ENCODE results near the gene S100PBP.

Gene S100PBP

GRCh38 chr1:32873484-32873883 is 56.0 kb downstream of the S100PBP start:
- Histone ChIP-seq H3K9me2 (replicated peaks; ENCODE audit: insufficient read depth, low read length) (no peaks in the 10 kb centered on the region), H3K36me3 (replicated peaks; ENCODE audit: insufficient read depth, low read length) (no peaks in the 10 kb centered on the region), H2AFZ (ENCODE audit: low read length) (no peak overlapping the region), H3K4me1 (ENCODE audit: low read length) (no peaks in the 10 kb centered on the region), H4K20me1 (ENCODE audit: insufficient read depth, low read length) (no peaks in the 10 kb centered on the region), H3K9ac (ENCODE audit: low read length) (no peak overlapping the region), H3K9me3 (replicated peaks; ENCODE audit: insufficient read depth, low read length) (no peaks in the 10 kb centered on the region), H3K4me2 (ENCODE audit: low read depth, low read length) (no peak overlapping the region), H3K4me3 (ENCODE audit: low read length) (no peak overlapping the region), H3F3A (ENCODE audit: insufficient read depth, low read length) (no peaks in the 10 kb centered on the region), H3K79me2 (ENCODE audit: low read length) (no peaks in the 10 kb centered on the region), H3K27ac (ENCODE audit: low read length) (no peak overlapping the region), H3K27me3 (replicated peaks; ENCODE audit: insufficient read depth, low read length) (peaks cover 20% of the 10 kb centered on the region)
- TF ChIP-seq, protein P1, sequence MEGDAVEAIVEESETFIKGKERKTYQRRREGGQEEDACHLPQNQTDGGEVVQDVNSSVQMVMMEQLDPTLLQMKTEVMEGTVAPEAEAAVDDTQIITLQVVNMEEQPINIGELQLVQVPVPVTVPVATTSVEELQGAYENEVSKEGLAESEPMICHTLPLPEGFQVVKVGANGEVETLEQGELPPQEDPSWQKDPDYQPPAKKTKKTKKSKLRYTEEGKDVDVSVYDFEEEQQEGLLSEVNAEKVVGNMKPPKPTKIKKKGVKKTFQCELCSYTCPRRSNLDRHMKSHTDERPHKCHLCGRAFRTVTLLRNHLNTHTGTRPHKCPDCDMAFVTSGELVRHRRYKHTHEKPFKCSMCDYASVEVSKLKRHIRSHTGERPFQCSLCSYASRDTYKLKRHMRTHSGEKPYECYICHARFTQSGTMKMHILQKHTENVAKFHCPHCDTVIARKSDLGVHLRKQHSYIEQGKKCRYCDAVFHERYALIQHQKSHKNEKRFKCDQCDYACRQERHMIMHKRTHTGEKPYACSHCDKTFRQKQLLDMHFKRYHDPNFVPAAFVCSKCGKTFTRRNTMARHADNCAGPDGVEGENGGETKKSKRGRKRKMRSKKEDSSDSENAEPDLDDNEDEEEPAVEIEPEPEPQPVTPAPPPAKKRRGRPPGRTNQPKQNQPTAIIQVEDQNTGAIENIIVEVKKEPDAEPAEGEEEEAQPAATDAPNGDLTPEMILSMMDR (IDR thresholded peaks at IDR 0.05; ENCODE audit: low read length) = no peak
- TF ChIP-seq EZH2 (optimal IDR thresholded peaks at IDR 0.05; ENCODE audit: low read depth, low read length) = no peak
- TF ChIP-seq EZH2phosphoT487 (IDR thresholded peaks at IDR 0.05; ENCODE audit: low read length) = no peak
- DNase-seq = no peak

DNA sequence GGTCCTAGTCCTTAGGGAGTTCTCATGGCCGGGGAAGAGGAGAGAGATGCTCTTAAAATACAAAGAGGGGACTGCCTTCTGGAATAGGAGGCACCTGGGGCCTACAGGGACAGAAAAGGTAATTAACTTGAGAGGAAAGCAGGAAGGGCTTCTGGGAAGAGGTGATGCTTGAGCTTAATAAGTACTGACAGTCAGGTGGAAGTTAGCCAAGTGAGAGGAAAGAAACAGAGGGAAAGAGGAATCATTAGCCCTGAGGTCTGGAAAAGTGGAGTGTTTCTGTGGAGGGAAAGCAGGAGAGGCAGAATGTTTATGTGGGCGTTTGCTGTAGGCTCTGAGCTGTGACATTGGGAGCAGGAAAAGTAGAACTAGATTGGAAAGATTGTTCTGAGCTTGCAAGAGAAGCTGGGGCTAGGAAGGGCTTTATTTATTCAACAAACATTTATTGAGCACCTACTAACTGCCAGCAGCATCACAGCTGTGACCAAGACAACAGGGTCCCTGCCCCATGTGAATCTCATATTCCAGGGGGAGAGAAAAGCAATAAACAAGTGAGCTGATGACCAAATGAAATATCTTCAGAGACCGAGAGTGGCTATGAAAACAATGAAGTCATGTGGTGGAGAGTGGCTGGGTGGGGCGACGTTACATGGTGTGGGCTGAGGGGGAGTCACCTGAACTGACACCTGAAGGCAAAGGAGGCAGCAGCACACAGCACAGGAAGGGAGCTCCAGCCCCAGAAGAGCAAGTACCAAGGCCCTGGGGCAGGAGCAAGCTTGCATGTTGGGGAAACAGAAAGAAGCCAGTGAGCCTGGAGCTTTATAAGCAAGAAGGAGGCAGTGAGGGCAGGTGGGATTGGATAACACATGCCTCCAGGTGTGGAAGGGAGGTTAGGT is 57.7 kb downstream of the S100PBP start:
- DNase-seq = no peak
- no peaks in the 10 kb centered on the region for H3K4me1 ChIP-seq (ENCODE audit: low read length)
- no peak overlapping the region for H3K4me3 ChIP-seq (ENCODE audit: low read length)
- H3K27me3 ChIP-seq (replicated peaks; ENCODE audit: insufficient read depth, low read length) = peaks cover 16% of the 10 kb centered on the region
- no peaks in the 10 kb centered on the region for H3K9me3 ChIP-seq (replicated peaks; ENCODE audit: insufficient read depth, low read length)
- H3K9ac ChIP-seq (ENCODE audit: low read length) = no peak overlapping the region
- TF ChIP-seq EZH2 (optimal IDR thresholded peaks at IDR 0.05; ENCODE audit: low read depth, low read length) (no peak), EZH2phosphoT487 (IDR thresholded peaks at IDR 0.05; ENCODE audit: low read length) (no peak)
- TF ChIP-seq, protein P1 (IDR thresholded peaks at IDR 0.05; ENCODE audit: low read length) = no peak
- H3K9me2 ChIP-seq (replicated peaks; ENCODE audit: insufficient read depth, low read length) = no peaks in the 10 kb centered on the region
- H3K79me2 ChIP-seq (ENCODE audit: low read length) = no peaks in the 10 kb centered on the region
- H3F3A ChIP-seq (ENCODE audit: insufficient read depth, low read length) = no peaks in the 10 kb centered on the region
- no peak overlapping the region for H3K27ac ChIP-seq (ENCODE audit: low read length)
- H2AFZ ChIP-seq (ENCODE audit: low read length) = no peak overlapping the region
- no peak overlapping the region for H3K4me2 ChIP-seq (ENCODE audit: low read depth, low read length)
- no peaks in the 10 kb centered on the region for H3K36me3 ChIP-seq (replicated peaks; ENCODE audit: insufficient read depth, low read length)
- no peaks in the 10 kb centered on the region for H4K20me1 ChIP-seq (ENCODE audit: insufficient read depth, low read length)

DNA sequence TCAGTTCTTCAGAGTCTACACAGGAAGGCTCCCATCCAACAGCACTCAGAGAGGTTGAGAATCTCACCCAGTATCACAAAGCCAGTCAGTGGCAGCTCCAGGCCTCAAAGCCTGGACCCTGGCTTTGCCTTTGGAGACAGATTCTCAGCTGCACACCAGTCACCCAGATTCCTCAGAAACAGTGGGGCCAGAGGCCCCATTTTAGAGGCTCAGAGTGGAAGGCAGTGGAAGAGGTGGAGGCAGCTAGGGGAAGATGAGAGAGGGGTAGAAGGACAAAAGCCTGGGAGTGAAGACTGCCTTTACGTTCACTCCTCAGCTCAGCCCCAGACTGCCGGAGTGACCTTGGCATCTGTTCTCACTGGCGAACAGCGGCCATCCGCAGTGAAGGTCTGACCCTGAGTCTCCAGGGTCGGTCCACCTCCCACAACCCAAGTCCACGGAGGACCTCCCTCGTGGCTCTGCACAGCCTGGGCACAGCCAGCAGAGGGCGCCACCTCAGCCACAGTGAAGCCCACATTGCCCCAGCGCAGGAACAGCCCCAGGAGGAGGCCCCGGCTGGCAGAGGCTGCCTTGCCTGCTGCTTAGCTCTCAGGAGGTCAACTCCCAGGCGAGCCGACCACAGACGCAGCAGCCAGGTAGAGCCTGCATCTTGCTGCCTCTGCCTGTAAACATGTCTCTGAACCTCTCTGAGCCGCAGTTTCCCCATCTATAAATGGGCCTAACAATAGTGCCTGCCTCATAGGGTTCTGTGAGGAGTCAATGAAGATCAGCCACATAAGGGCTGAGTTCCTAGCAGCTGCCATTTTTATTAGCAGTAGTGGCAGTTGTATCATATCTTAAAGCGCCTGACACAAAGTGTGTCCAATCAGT is 59.1 kb downstream of the S100PBP start:
- H3K4me1 ChIP-seq (ENCODE audit: low read length) = no peaks in the 10 kb centered on the region
- no peak overlapping the region for H3K27ac ChIP-seq (ENCODE audit: low read length)
- H3K4me2 ChIP-seq (ENCODE audit: low read depth, low read length) = no peak overlapping the region
- no peak overlapping the region for H2AFZ ChIP-seq (ENCODE audit: low read length)
- H3K4me3 ChIP-seq (ENCODE audit: low read length) = no peak overlapping the region
- no peaks in the 10 kb centered on the region for H3K79me2 ChIP-seq (ENCODE audit: low read length)
- DNase-seq = peak; percentile 55
- H3K9me2 ChIP-seq (replicated peaks; ENCODE audit: insufficient read depth, low read length) = no peaks in the 10 kb centered on the region
- no peaks in the 10 kb centered on the region for H3F3A ChIP-seq (ENCODE audit: insufficient read depth, low read length)
- H3K9me3 ChIP-seq (replicated peaks; ENCODE audit: insufficient read depth, low read length) = no peaks in the 10 kb centered on the region
- TF ChIP-seq EZH2phosphoT487 (IDR thresholded peaks at IDR 0.05; ENCODE audit: low read length) (no peak), EZH2 (optimal IDR thresholded peaks at IDR 0.05; ENCODE audit: low read depth, low read length) (no peak)
- TF ChIP-seq, protein P1 (IDR thresholded peaks at IDR 0.05; ENCODE audit: low read length) = peak; percentile 90
- no peaks in the 10 kb centered on the region for H3K36me3 ChIP-seq (replicated peaks; ENCODE audit: insufficient read depth, low read length)
- no peak overlapping the region for H3K9ac ChIP-seq (ENCODE audit: low read length)
- H3K27me3 ChIP-seq (replicated peaks; ENCODE audit: insufficient read depth, low read length) = peaks cover 5% of the 10 kb centered on the region
- no peaks in the 10 kb centered on the region for H4K20me1 ChIP-seq (ENCODE audit: insufficient read depth, low read length)
